Tongue (tissue), 2 donors: Measurements from ENCODE around the gene PPM1F. TPM values are rescaled to one million over a fixed set of nuclear protein-coding genes. Genes with fewer than 3 reads are reported as not detected.
"Not testable (repeated sequence)": the region's sequence is repeated elsewhere in the genome, so short reads cannot be mapped to it uniquely, and the experiment has no call there.

Experiments used
- DNase-seq: peaks from one replicate; pipeline ENCODE4 v3.0.0-alpha.2; 2015
- total RNA-seq: library from RNA; depleted of rRNA; stranded (reverse); fragments of >200 nt; gene quantifications from one replicate; pipeline ENCODE4 v1.2.3, GENCODE V29; 2014

Gene PPM1F
- total RNA-seq, 1 donor from 2014 or later: 53.9 TPM

DNA sequence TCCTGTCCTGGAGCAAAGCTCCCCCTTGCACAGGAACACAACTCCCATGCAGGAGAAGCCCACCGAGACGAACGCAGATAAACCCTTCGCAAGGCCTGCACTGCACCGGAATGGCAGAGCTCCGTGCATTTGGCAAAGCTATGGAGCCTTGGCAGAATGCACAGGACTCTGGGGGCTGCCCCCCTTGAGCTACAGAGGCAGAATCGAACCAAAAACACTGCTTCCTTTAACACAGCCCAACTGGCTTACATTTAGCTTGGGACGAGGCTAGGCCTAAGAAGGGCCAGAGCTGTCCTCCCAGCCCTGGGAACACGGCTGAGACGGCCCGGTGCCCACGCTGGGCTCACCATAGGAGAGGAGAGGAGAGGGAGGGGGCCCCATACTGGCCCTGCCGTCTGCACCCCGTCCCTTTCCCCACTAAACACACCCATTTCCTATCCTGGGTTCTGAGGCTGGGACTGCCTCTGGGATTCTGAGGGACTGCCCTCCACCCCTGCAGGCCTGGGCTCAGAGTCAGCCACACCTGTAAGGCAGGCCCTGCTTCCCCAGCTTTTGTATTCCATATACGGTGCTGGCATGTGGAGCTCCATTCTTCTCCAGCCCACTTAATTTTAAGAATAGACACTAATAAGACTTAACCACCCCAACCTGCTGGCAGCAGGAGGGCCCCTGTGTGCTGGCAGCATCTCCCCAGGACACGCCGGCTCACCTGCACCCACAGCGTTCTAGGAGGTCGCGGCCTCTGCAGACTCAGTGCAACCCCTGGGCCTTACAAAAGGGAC is 32.9 kb downstream of the PPM1F start:
- DNase-seq: no peak

DNA sequence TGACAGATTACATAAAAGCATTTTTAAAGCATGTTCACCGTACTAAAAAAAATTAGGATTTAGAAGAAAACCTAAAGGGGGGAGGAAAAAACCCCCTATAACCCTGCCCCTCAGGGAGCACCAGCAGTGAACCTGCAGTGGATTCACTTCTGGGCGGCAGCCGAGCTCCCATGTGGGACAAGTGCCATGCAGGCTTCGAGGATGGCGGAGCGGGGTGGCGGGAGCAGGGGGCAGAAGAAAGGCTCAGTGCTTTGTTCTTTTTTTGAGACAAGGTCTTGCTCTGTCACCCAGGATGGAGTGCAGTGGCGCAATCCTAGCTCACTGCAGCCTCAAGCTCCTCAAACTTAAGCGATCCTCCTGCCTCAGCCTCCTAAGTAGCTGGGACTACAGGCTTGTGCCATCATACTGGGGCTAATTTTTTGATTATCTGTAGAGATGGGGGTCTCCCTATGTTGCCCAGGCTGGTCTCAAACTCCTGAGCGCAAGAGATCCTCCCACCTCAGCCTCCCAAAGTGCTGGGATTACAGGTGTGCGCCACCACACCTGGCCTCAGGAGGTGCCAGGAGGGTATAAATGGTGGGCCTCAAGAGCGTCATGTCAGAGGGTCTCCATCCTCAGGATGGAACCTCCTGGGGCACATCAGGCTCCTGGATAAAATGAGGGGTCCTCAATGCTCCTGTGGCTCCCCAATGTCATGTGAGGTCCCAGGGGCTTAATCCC is 34.0 kb downstream of the PPM1F start:
- DNase-seq: no peak

DNA sequence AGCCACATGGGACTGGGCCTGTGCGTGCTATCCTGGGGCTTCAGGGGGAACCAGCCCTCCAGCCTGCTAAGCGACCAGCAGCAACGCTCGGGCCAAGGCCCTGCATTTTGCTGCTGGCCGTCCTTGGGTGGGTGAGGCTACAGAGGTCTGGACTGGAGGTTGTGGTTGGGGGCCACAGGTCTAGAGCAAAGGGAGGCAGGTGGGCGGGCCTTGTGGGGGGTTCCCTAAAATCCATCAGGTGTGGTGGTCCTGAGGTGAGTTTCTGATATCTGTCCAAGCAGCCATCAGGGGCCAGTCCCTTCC is 34.7 kb downstream of the PPM1F start:
- no peak for DNase-seq

DNA sequence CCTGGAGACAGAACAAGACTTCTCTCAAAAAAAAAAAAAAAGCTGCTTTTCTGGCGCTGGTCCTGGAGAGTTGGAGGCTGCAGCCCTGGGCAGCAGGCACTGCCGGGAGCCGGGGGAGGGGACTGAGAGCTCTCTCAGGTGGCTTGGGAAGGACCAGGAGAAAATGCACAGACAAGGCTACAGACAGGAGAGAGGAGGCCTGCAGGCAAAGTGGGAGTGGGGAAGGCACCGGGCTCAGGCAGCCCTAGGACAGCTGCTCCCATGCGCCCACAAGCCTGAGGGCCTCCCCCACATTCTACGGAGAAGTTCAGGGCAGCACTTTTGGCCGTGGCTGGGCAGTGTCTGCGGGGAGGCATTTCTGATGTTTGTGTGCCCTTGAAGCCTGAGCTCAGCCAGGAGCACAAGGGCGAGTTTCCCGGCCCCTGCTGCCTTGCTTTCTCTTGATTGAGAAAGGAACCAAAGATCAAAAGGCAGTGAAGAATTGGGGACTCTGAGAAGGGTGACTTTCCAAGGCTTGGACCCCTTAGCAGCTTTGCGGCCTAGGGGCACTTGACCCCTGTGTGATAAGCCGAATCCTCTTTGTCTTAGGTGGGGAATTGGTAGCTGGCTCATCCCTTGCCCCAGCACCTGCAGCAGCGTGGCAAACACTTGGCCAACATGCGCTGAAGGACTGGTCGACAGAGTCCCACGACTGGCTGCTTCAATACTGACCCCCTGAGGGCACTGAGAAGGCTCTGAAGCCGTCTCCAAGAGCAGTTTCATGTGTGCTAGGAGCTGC is 35.3 kb downstream of the PPM1F start:
- DNase-seq: peak; percentile 60

DNA sequence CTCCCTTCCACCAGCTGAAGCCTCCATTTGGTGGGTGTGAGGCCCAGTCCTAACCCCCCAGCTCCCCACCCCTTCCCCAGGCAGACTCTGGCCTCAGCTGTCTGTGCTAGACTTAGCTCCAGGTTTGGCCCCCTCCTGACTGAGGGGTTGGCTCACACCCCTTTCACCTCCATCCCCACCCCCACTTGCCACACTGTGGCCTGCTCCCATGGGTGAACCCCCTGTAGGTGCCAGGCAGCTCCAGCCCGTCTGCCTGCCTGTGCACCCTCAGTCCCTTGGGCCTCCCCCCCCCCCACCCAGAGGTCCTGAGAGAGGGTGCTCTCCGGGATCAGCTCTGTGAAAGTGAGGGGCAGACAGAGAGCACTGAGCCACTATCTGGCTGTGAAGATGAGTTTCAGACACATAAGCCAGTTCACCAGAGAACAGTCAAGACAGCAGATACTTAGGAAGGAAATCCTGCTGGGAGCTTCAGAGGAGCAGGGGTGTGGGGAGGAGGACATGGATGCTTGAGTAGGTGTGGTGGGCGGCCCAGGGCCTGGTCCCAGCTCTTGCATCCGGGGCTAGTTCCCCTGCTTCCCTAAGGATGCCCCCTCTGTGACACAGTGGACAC is 36.2 kb downstream of the PPM1F start:
- no peak for DNase-seq

DNA sequence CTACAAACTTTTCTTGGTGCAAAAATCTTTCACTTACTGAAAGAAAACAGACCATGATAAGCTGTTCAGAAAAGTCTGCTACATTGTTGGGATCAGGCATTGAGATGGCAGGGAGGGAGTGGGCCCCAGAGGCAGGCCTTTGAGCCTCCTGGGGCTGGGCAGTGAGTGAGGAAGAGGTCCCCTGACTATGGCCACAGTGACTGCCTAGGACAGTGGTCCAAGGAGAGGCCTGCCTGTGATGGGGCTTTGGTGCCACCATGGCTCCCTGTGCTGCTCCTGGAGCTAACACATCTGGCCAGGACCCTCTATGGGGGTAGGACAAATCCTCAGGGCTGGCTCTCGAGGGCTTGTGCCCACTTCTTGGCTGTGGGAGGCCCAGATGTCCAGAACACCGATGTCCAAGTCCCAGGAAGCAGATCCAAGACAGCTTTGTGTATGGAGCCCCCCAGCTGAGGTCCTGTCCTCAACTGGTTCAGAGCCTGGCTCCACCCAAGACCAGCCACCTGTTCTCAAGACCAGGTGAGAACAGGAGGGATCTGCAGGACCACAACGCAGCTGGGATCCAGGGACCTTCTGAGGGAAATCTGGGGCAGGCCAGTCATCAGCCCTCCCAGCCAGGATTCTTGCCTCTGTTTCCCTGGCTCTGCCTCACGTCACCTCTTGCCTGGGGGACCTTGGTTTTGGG is 36.9 kb downstream of the PPM1F start:
- no peak for DNase-seq

DNA sequence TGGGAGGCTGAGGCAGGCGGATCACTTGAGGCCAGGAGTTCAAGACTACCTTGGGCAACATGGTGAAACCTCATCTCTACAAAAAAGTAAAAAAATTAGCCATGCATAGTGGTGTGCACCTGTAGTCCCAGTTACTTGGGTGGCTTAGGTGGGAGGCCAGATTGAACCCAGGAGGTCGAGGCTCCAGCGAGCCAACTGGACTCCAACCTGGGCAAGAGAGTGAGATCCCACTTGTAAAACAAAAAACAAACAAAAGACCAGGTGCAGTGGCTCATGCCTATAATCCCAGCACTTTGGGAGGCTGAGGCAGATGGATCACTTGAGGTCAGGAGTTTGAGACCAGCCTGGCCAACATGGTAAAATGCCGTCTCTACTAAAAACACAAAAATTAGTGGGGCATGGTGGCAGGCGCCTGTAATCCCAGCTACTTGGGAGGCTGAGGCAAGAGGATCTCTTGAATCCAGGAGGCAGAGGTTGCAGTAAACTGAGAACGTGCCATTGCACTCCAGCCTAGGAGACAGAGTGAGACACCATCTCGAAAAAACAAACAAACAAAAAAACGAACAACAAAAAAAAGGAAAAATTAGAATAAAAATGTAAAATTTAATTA is 38.5 kb downstream of the PPM1F start:
- DNase-seq: not testable (repeated sequence)

DNA sequence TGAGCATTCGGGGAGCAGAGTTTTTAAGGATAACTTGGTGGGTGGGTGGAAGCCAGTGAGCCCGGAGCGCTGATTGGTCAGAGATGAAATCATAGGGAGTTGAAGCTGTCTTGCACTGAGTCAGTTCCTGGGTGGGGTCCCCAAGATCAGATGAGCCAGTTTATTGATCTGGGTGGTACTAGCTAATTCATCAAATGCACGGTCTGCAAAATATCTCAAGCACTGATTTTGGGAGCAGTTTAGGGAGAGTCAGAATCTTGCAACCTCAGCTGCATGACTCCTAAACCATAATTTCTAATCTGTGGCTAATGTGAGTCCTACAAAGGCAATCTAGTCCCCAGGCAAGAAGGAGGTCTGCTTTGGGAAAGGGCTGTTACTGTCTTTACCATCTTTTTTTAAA is 42.3 kb downstream of the PPM1F start:
- DNase-seq: not testable (repeated sequence)

DNA sequence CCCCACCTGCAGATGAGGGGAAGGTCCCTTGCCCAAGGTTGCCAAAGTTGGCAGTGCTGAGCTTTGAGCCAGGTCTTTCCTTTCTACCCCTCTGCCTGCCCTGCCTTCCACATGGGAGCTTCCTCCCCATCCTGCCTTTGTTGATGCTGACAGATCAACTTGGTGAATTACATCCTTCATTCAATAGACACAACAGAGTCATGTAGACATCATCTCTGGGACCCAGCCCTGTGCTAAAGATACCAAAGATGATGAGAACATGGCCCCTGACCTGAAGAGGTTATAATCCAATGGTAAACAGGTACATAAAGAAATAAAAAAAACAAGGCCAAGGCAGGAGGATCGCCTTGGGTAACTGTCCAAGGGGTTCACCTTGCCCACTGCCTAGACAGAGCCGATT is 42.8 kb downstream of the PPM1F start:
- no peak for DNase-seq

DNA sequence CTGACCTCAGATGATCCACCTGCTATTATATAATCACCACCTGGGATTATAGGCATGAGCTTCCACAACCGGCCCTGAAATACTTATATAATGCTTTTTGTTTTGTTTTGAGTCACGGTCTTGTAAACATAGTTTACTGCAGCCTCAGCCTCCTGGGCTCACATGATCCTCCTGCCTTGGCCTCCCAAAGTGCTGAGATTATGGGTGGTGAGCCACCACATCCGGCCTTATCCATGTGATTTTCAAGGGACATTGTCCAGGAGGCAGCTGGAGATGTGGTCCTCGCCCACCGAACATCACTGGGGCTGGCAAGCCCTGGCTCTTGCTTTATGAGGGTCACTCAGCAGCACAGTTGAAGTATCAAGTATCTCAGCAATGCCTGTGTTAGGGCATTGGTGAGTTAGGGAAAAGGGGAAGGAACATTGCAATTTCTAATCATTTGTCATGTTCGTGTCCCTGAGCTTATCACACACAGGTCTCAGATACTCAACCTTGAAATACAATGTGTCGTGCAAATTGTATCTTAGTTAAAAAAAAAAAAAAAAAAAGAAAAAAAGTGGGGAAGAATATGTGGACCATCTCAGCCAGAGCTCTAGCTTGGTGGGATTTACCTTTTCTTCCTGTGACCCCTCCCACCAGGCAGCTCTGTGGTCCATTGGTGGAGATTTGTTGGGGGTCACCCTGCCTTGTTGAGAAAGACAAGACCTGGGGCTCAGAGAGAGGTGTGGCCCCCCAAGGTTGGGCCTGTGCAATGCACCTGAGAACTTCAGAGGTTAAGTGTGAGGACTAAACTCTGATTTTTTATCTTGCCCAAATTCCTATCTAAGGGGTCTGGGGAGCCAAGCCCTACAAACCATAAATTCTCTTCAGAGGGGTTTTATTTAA is 44.8 kb downstream of the PPM1F start:
- DNase-seq: no peak

DNA sequence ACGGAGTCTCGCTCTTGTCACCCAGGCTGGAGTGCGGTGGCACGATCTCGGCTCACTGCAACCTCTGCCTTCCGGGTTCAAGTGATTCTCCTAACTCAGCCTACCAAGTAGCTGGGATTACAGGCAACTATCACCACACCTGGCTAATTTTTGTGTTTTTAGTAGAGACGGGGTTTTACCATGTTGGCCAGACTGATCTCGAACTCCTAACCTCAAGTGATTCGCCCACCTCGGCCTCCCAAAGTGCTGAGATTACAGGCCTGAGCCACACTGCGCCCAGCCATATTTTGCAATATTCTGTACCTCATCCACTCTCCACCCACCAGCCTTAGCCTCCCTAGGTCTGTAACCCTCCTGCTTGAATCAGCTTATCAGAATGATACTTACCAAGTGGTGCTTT is 47.4 kb downstream of the PPM1F start:
- DNase-seq: not testable (repeated sequence)

DNA sequence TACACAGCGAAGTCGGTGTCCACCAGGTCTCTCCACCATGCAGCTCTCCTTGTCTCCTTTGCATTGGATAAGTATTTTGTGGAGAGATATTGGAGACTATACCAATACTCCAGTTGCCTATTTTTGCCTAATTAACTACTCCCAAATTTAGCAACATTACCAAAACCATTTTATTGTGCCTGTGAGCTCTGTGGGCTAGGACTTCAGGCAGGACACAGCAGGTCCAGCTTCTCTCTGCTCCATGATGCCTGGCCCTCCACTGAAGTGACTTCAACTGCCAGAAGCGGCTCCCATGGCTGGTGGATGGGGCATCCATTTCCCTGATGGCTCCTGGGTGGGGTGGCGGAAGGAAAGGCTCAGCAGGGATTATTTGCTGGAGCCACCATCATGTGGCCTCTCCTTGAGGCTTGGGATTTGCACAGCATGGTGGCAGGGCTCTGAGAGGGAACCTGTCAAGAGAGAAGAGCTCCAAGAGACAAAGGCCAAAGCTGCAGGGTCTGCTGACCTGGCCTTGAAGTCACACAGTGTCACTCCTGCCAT is 48.3 kb downstream of the PPM1F start:
- no peak for DNase-seq

DNA sequence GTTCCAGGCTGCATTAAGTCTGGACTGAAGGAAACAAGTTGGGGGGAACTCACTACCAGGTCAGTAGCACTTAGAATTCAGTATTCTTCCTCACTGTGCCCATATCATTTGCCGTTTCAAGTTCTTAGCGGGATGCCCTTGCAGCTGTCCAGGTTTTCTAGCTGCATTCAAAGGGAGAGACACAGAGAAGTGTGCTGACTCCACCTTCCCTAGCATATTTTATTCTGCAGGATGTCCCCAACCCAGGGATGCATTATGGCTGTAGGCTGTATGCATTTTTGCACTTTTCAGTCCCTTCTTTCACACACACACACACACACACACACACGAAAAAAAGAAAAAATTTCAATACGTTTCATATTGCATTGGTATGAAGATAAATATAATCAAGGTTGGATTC is 49.4 kb downstream of the PPM1F start:
- no peak for DNase-seq

DNA sequence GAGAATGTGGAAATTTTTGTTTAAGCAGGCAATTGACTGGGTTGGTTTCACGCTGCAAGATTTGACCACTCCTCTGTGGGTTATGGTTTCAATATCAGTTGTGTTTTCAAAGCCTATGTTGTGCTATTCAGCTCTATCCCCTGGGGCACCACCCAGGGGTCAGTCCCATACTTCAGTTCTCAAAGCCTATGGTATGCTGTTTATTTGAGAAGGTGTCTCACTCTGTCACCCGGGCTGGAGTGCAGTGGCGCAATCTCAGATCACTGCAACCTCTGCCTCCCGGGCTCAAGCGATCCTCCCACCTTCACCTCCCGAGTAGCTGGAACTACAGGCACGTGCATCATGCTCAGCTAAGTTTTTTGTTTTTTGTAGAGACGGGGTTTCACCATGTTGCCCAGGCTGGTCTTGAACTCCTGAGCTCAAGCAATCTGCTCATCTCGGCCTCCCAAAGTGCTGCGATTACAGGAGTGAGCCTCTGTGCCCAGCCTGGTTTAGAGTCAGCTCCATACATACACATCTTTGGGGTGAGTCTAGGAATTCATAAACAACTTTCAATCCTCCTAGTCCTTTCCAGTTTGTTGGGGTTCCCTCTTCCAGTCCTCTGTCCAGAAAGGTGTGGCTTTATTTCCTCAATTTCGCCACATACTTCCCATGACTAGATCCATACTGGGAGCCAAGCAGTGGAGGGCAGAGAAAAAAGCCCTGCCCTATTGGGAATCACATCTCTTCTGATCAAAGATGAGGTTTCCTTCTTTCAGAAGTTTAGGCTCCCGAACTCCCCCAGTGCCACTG is 50.2 kb downstream of the PPM1F start:
- no peak for DNase-seq

DNA sequence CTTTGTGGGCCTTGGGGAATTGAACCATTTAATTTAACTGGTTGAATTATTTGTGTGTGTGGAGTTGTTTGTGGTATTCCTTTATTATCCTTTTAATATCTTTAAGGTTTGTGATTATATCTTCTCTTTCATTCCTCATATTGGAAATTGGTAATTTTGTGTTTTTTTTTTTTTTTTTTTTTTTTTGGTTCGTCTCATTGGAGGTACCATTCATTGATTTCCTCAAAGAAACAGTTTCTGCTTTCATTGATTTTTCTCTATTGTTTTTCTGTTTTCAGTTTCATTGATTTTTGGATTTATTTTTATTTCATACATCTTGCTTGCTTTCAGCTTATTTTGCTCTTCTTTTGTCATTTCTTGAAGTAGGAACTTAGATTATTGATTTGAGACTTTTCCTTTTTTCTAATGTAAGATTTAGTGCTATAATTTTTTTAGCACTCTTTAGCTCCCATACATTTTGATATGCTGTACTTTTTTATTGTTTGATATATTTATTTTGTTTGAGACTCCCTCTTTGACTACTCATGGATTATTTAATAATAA is 54.2 kb downstream of the PPM1F start:
- DNase-seq: no peak

DNA sequence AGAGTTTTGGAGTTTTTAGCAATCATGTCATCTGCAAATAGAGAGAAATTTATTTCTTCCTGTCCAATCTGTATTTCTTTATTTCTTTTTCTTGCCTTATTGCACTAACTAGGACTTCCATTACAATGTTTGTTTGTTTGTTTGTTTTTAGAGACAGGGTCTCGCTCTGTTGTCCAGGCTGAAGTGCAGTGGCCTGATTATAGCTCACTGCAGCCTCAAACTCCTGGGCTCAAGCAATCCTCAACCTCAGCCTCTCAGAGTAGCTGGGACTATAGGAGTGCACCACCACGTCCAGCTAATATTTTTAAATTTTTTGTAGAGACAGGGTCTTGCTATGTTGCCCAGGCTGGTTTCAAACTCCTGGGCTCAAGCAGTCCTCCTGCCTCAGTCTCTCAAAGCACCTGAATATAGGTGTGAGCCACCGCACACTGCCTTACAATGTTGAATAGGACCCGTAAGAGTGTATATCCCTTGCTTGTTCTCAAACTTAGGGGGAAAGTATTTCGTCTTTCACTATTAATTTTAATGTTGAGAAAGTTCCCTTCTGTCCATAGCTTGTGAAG is 55.6 kb downstream of the PPM1F start:
- no peak for DNase-seq

DNA sequence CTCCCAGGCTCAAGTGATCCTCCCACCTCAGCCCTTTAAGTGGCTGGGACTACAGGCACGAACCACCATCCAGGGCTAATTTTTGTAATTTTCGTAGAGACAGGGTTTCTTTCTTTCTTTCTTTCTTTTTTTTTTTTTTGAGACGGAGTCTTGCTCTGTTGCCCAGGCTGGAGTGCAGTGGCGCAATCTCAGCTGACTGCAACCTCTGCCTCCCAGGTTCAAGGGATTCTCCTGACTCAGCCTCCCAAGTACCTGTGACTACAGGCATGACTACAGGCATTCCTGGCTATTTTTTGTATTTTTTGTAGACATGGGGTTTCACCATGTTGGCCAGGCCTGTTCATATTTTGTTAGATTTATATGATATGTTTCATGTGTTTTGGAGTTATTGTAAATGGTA is 56.4 kb downstream of the PPM1F start:
- not testable (repeated sequence) for DNase-seq

DNA sequence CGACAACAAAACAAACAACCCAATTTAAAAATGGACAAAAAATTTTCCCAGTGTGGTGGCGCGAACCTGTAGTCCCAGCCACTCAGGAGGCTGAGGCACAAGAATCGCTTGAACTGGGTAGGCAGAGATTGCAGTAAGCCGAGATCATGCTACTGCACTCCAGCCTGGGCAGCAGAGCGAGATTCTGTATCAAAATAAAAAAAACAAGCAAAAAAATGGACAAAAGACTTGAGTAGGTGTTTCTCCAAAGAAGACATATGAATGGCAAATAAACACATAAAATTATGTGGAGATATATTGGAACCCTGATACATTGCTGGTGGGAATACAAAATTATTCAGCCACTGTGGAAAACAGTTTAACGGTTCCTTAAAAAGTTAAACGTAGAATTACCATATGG is 57.8 kb downstream of the PPM1F start:
- no peak for DNase-seq
